ENCODE data around the gene PRTFDC1. TPM values are rescaled to one million over a fixed set of nuclear protein-coding genes. Genes with fewer than 3 reads are reported as not detected.

The PRTFDC1 gene
- total RNA-seq, 1 experiment from 2014 or later, result not detected

GRCh38 chr10:24917493-24917892 is 34.9 kb downstream of the PRTFDC1 start:
- no peak overlapping the region for H3K4me3 ChIP-seq (replicated peaks in 1 of 2; ENCODE audit: low read depth in 1 of 2, low read length in 2 of 2)
- H3K4me2 ChIP-seq (ENCODE audit: low read length), result no peak overlapping the region
- H3K9me2 ChIP-seq (ENCODE audit: insufficient read depth), result no peaks in the 10 kb centered on the region
- H3K27me3 ChIP-seq (ENCODE audit: insufficient read depth, low read length), result no peaks in the 10 kb centered on the region
- no peaks in the 10 kb centered on the region for H4K20me1 ChIP-seq (ENCODE audit: insufficient read depth)
- H3K4me1 ChIP-seq (ENCODE audit: control insufficient read depth in 1 of 2, insufficient read depth in 2 of 2, low read length in 2 of 2), result peaks cover 6 to 14% of the 10 kb centered on the region in 2 experiments; a peak in 3 of 4 replicates
- no peaks in the 10 kb centered on the region for H3K79me2 ChIP-seq (ENCODE audit: insufficient read depth, low read length)
- no peak overlapping the region for H3K27ac ChIP-seq (ENCODE audit: low read depth, low read length)
- H3K9me3 ChIP-seq (ENCODE audit: control insufficient read depth in 1 of 2, insufficient read depth in 1 of 2, low read depth in 1 of 2, low read length in 2 of 2), result no peaks in the 10 kb centered on the region
- no TSS peak for BruUV-seq (replicated peaks)
- intact Hi-C loops (cut with micrococcal nuclease), result no loop called here
- TF ChIP-seq CTCF (IDR thresholded peaks at IDR 0.05 in 2 of 3, conservative IDR thresholded peaks at IDR 0.05 in 1 of 3; ENCODE audit: borderline replicate concordance in 1 of 3, insufficient read depth in 1 of 3, low read depth in 2 of 3, low read length in 2 of 3) (no peak), REST (IDR thresholded peaks at IDR 0.05; ENCODE audit: low read depth) (no peak), POLR2AphosphoS5 (IDR thresholded peaks at IDR 0.05; ENCODE audit: low read depth, low read length) (no peak), ATF3 (IDR thresholded peaks at IDR 0.05) (no peak), EGR1 (IDR thresholded peaks at IDR 0.05; ENCODE audit: low read depth) (no peak), SP1 (IDR thresholded peaks at IDR 0.05; ENCODE audit: low read depth) (no peak), TCF7L2 (IDR thresholded peaks at IDR 0.05; ENCODE audit: borderline replicate concordance, extremely low read depth, insufficient read depth, insufficient read length) (no peak), YY1 (IDR thresholded peaks at IDR 0.05; ENCODE audit: extremely low read depth, insufficient replicate concordance, low read depth, low read length) (no peak), SIN3A (IDR thresholded peaks at IDR 0.05; ENCODE audit: low read depth) (no peak), ZNF274 (IDR thresholded peaks at IDR 0.05; ENCODE audit: low read depth, low read length) (no peak), SRF (IDR thresholded peaks at IDR 0.05; ENCODE audit: low read depth) (no peak)
- ATAC-seq, result no peak
- H2AFZ ChIP-seq (ENCODE audit: low read depth, low read length, poor library complexity, severe bottlenecking), result no peak overlapping the region
- no peak for DNase-seq (ENCODE audit: low read depth, low spot score)
- ChIA-PET RAD21 (ENCODE audit: low non-redundant PET in 1 of 2, low total read pairs in 2 of 2, uncharacterized antibody in 2 of 2, unreplicated experiment in 2 of 2) (no interaction called here), POLR2A (no interaction called here), CTCF (no interaction called here)
- H3K36me3 ChIP-seq (ENCODE audit: control insufficient read depth in 1 of 2, insufficient read depth in 2 of 2, low read length in 2 of 2), result no peaks in the 10 kb centered on the region
- H3K9ac ChIP-seq (ENCODE audit: low read length), result no peak overlapping the region

Data from HCT116 (cell line).